ENCODE measurements around the gene CFAP46. TPM values are rescaled to one million over a fixed set of nuclear protein-coding genes. Genes with fewer than 3 reads are reported as not detected.

Gene CFAP46
- total and polyA plus RNA-seq, 9 of the 15 experiments (the other 6 are each of a cell fraction or from before 2014, with no cell fraction given) = not detected

DNA sequence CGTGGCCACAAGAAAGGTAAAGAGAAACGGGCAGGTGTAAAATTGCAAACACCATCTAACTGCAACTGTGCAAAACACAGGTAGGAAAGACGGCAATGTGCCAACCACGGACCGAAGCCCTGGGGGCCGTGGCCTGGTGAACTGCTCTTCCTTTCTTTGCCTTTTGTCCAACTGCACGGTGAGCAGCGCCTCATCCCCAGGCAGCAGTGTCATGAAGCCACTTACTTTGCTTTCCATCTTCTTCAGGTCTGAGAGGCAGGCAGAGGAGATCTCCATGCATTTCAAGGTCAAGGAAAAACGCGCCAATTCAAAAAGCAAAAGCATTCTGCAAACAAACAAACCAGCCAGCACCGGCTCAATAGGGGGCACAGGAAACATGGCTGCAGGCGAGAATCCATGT is 12.9 kb downstream of the CFAP46 start (continued):
- TF ChIP-seq DMBX1 (CRISPR knock-in tag; IDR thresholded peaks at IDR 0.05; ENCODE audit: borderline replicate concordance) = no peak
- no peak for TF ChIP-seq ELK1 (CRISPR knock-in tag; IDR thresholded peaks at IDR 0.05)

GRCh38 chr10:132928261-132928660 is 14.1 kb downstream of the CFAP46 start:
- H3K9me1 ChIP-seq (ENCODE audit: control insufficient read depth, insufficient read depth, low read length) = no peaks in the 10 kb centered on the region
- no peak overlapping the region for H3K4me3 ChIP-seq
- H4K20me1 ChIP-seq (replicated peaks; ENCODE audit: control insufficient read depth, insufficient read depth, low read length) = no peaks in the 10 kb centered on the region
- H3K4me1 ChIP-seq (replicated peaks in 1 of 2; ENCODE audit: control insufficient read depth in 2 of 2, insufficient read depth in 2 of 2, low read length in 2 of 2) = no peaks in the 10 kb centered on the region
- POLR2A ChIA-PET = no interaction called here
- DNase-seq (ENCODE audit: extremely low read depth in 1 of 4, low spot score in 3 of 4) = no peak
- 3% methylated on average over 10 of the region's 17 CpGs for WGBS (ENCODE audit: insufficient coverage, low coverage, missing lambda C conversion rate)
- no peaks in the 10 kb centered on the region for H3K79me2 ChIP-seq (ENCODE audit: control insufficient read depth, insufficient read depth, low read length)
- ATAC-seq = no peak
- no peaks in the 10 kb centered on the region for H3K9me3 ChIP-seq (replicated peaks; ENCODE audit: control insufficient read depth, insufficient read depth, low read depth, low read length)
- no peak overlapping the region for H3K4me2 ChIP-seq (ENCODE audit: insufficient read depth, low read length)
- in situ Hi-C loops (cut with MboI) = no loop called here
- no peak for FAIRE-seq
- intact Hi-C loops (cut with micrococcal nuclease) = no loop called here
- no TSS peak for BruUV-seq (replicated peaks)
- H3K9ac ChIP-seq (ENCODE audit: insufficient read depth in 1 of 2, low read depth in 2 of 2, low read length in 2 of 2) = no peak overlapping the region
- no peak overlapping the region for H3K27ac ChIP-seq (ENCODE audit: extremely low read depth, low read depth, low read length)
- CTCF ChIA-PET (ENCODE audit: low intra/inter-chr PET ratio) = no interaction called here
- no peak overlapping the region for H2AFZ ChIP-seq (ENCODE audit: low read depth, low read length)
- peaks cover 7 to 57% of the 10 kb centered on the region in 2 experiments; a peak in 4 of 5 replicates for H3K27me3 ChIP-seq (ENCODE audit: control insufficient read depth in 2 of 2, insufficient read depth in 2 of 2, low read length in 2 of 2)
- no peaks in the 10 kb centered on the region for H3K36me3 ChIP-seq (ENCODE audit: control insufficient read depth, insufficient read depth, low read length)
- no peak for TF ChIP-seq ERF (CRISPR knock-in tag; IDR thresholded peaks at IDR 0.05)
- TF ChIP-seq MXI1 (IDR thresholded peaks at IDR 0.05; ENCODE audit: low read depth, low read length) = no peak
- TF ChIP-seq KLF16 (IDR thresholded peaks at IDR 0.05) = no peak
- TF ChIP-seq WHSC1 (IDR thresholded peaks at IDR 0.05; ENCODE audit: low read length) = no peak
- no peak for TF ChIP-seq STAG1 (CRISPR knock-in tag; IDR thresholded peaks at IDR 0.05; ENCODE audit: borderline replicate concordance)
- TF ChIP-seq MAFF (IDR thresholded peaks at IDR 0.05; ENCODE audit: low read length) = no peak
- no peak for TF ChIP-seq ETV6 (IDR thresholded peaks at IDR 0.05; ENCODE audit: borderline replicate concordance in 1 of 2, low read depth in 2 of 2, low read length in 1 of 2)
- TF ChIP-seq ETV6 (CRISPR knock-in tag; IDR thresholded peaks at IDR 0.05; ENCODE audit: borderline replicate concordance) = no peak
- TF ChIP-seq GABPB1 (CRISPR knock-in tag; IDR thresholded peaks at IDR 0.05) = no peak
- TF ChIP-seq, protein P1, sequence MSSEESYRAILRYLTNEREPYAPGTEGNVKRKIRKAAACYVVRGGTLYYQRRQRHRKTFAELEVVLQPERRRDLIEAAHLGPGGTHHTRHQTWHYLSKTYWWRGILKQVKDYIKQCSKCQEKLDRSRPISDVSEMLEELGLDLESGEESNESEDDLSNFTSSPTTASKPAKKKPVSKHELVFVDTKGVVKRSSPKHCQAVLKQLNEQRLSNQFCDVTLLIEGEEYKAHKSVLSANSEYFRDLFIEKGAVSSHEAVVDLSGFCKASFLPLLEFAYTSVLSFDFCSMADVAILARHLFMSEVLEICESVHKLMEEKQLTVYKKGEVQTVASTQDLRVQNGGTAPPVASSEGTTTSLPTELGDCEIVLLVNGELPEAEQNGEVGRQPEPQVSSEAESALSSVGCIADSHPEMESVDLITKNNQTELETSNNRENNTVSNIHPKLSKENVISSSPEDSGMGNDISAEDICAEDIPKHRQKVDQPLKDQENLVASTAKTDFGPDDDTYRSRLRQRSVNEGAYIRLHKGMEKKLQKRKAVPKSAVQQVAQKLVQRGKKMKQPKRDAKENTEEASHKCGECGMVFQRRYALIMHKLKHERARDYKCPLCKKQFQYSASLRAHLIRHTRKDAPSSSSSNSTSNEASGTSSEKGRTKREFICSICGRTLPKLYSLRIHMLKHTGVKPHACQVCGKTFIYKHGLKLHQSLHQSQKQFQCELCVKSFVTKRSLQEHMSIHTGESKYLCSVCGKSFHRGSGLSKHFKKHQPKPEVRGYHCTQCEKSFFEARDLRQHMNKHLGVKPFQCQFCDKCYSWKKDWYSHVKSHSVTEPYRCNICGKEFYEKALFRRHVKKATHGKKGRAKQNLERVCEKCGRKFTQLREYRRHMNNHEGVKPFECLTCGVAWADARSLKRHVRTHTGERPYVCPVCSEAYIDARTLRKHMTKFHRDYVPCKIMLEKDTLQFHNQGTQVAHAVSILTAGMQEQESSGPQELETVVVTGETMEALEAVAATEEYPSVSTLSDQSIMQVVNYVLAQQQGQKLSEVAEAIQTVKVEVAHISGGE (CRISPR knock-in tag; IDR thresholded peaks at IDR 0.05) = no peak
- TF ChIP-seq SRSF9 (IDR thresholded peaks at IDR 0.05; ENCODE audit: borderline replicate concordance, low read depth, low read length) = no peak
- TF ChIP-seq BHLHE40 (IDR thresholded peaks at IDR 0.05; ENCODE audit: low read length) = no peak
- no peak for TF ChIP-seq NFATC3 (IDR thresholded peaks at IDR 0.05)
- TF ChIP-seq ZNF778 (CRISPR knock-in tag; IDR thresholded peaks at IDR 0.05) = no peak
- TF ChIP-seq PHF21A (IDR thresholded peaks at IDR 0.05; ENCODE audit: borderline replicate concordance, low read depth) = no peak
- no peak for TF ChIP-seq ARID1B (IDR thresholded peaks at IDR 0.05)
- TF ChIP-seq ZFP36 (IDR thresholded peaks at IDR 0.05; ENCODE audit: low read depth, low read length, partially characterized antibody) = no peak
- TF ChIP-seq CREB1 (IDR thresholded peaks at IDR 0.05) = no peak
- no peak for TF ChIP-seq CREB1 (CRISPR knock-in tag; IDR thresholded peaks at IDR 0.05)
